ENCODE results near the gene ZNF718.
"Not testable (repeated sequence)": the region's sequence is repeated elsewhere in the genome, so short reads cannot be mapped to it uniquely, and the experiment has no call there.

ZNF718 gene

DNA sequence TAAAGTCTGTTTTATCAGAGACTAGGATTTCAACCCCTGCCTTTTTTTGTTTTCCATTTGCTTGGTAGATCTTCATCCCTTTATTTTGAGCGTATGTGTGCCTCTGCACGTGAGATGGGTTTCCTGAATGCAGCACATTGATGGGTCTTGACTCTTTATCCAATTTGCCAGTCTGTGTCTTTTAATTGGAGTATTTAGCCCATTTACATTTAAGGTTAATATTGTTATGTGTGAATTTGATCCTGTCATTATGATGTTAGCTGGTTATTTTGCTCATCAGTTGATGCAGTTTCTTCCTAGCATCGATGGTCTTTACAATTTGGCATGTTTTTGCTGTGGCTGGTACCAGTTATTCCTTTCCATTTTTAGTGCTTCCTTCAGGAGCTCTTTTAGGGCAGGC lies 45.3 kb downstream of the ZNF718 start:
- not testable (repeated sequence) for H3K4me1 ChIP-seq (ENCODE audit: control insufficient read depth, low read depth, low read length); H3K36me3 ChIP-seq (ENCODE audit: control insufficient read depth, low read depth, low read length); H3K9ac ChIP-seq (ENCODE audit: low read length); H3K4me3 ChIP-seq (ENCODE audit: low read length); H3K27ac ChIP-seq (ENCODE audit: low read length); H3K27me3 ChIP-seq (ENCODE audit: control insufficient read depth, insufficient read depth, low read length)
- peaks cover 27% of the 10 kb centered on the region for H3K9me3 ChIP-seq (ENCODE audit: control insufficient read depth, low read depth, low read length)

GRCh38 chr4:171318-171717 lies 47.0 kb downstream of the ZNF718 start:
- not testable (repeated sequence) for H3K36me3 ChIP-seq (ENCODE audit: control insufficient read depth, low read depth, low read length); H3K27ac ChIP-seq (ENCODE audit: low read length); H3K4me3 ChIP-seq (ENCODE audit: low read length); H3K27me3 ChIP-seq (ENCODE audit: control insufficient read depth, insufficient read depth, low read length); H3K4me1 ChIP-seq (ENCODE audit: control insufficient read depth, low read depth, low read length); H3K9ac ChIP-seq (ENCODE audit: low read length)
- H3K9me3 ChIP-seq (ENCODE audit: control insufficient read depth, low read depth, low read length), result peaks cover 28% of the 10 kb centered on the region

DNA sequence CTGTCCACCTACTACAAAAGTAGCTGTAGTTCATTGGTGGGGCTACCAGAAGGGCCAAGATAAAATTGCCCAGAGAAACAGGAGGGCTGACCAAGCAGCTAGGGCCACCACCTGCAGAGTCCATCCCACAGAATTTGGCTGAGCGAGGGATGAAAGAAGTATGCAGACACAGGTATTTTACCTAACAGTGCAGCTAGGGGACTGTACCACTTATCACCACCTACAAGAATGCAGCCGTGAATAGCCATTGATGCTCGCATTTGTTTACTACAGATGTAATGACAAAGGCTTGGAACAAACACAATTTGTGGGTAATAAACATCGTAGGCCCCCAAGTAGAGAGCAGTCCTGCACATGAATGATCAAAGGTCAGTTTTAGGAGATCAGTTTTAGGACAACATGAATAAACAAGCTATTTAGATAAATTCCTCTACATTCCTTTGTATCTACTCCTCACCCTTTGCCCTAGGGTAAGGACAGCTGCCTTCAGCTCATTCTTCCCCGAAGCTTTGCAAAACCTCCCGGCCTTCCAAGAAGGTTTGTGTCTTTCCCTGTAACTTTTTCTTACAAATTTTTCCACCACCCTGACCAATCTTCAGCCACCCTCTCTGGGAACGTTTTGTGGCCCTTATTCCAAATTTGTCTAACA lies 49.5 kb downstream of the ZNF718 start:
- peaks cover 48% of the 10 kb centered on the region for H3K9me3 ChIP-seq (ENCODE audit: control insufficient read depth, low read depth, low read length)
- H3K36me3 ChIP-seq (ENCODE audit: control insufficient read depth, low read depth, low read length), result no peaks in the 10 kb centered on the region
- no peaks in the 10 kb centered on the region for H3K27me3 ChIP-seq (ENCODE audit: control insufficient read depth, insufficient read depth, low read length)
- no peak overlapping the region for H3K9ac ChIP-seq (ENCODE audit: low read length)
- H3K4me1 ChIP-seq (ENCODE audit: control insufficient read depth, low read depth, low read length), result no peaks in the 10 kb centered on the region
- H3K4me3 ChIP-seq (ENCODE audit: low read length), result no peak overlapping the region
- H3K27ac ChIP-seq (ENCODE audit: low read length), result no peak overlapping the region

DNA sequence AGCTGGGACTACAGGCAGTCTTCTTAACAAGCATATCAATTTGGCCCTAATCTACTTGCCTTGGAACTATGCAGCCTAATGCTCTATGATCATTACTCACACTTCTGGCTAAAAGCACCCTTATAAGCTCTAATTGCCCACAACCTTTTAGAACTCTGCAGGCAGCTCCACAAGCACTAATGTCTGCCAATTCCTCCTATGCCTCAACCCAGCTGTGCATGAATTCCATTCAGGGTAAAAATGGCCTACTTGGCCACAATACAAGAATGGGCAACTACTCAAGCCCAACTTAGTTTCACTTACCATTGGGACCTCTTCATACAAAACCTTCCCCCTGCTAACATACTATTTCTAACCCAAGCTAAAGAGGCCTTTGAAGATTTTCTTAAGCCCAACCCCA lies 51.7 kb downstream of the ZNF718 start:
- Histone ChIP-seq H3K4me1 (ENCODE audit: control insufficient read depth, low read depth, low read length) (no peaks in the 10 kb centered on the region), H3K9ac (ENCODE audit: low read length) (no peak overlapping the region), H3K27me3 (ENCODE audit: control insufficient read depth, insufficient read depth, low read length) (no peaks in the 10 kb centered on the region), H3K27ac (ENCODE audit: low read length) (no peak overlapping the region), H3K4me3 (ENCODE audit: low read length) (no peak overlapping the region), H3K36me3 (ENCODE audit: control insufficient read depth, low read depth, low read length) (no peaks in the 10 kb centered on the region), H3K9me3 (ENCODE audit: control insufficient read depth, low read depth, low read length) (peaks cover 60% of the 10 kb centered on the region)

- Histone ChIP-seq H3K4me1 (ENCODE audit: control insufficient read depth, low read depth, low read length) (no peaks in the 10 kb centered on the region), H3K9ac (ENCODE audit: low read length) (no peak overlapping the region), H3K36me3 (ENCODE audit: control insufficient read depth, low read depth, low read length) (no peaks in the 10 kb centered on the region), H3K9me3 (ENCODE audit: control insufficient read depth, low read depth, low read length) (peaks cover 62% of the 10 kb centered on the region), H3K27ac (ENCODE audit: low read length) (no peak overlapping the region), H3K4me3 (ENCODE audit: low read length) (no peak overlapping the region), H3K27me3 (ENCODE audit: control insufficient read depth, insufficient read depth, low read length) (no peaks in the 10 kb centered on the region)
Observed at GRCh38 chr4:176995-177394, 52.7 kb downstream of the ZNF718 start.

DNA sequence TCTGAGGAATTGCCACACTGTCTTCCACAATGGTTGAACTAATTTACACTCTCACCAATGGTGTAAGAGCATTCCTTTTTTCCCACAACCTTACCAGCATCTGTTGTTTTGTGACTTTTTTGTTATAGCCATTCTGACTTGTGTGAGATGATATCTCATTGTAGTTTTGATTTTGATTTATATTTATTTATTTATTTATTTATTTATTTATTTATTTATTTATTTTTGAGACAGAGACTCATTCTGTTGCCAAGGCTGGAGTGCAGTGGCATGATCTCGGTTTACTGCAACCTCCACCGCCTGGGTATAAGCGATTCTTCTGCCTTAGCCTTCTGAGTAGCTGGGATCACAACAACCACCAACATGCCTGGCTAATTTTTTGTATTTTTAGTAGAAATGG lies 57.9 kb downstream of the ZNF718 start:
- not testable (repeated sequence) for H3K27ac ChIP-seq (ENCODE audit: low read length); H3K36me3 ChIP-seq (ENCODE audit: control insufficient read depth, low read depth, low read length); H3K4me3 ChIP-seq (ENCODE audit: low read length); H3K4me1 ChIP-seq (ENCODE audit: control insufficient read depth, low read depth, low read length); H3K9ac ChIP-seq (ENCODE audit: low read length); H3K27me3 ChIP-seq (ENCODE audit: control insufficient read depth, insufficient read depth, low read length)
- peaks cover 67% of the 10 kb centered on the region for H3K9me3 ChIP-seq (ENCODE audit: control insufficient read depth, low read depth, low read length)

DNA sequence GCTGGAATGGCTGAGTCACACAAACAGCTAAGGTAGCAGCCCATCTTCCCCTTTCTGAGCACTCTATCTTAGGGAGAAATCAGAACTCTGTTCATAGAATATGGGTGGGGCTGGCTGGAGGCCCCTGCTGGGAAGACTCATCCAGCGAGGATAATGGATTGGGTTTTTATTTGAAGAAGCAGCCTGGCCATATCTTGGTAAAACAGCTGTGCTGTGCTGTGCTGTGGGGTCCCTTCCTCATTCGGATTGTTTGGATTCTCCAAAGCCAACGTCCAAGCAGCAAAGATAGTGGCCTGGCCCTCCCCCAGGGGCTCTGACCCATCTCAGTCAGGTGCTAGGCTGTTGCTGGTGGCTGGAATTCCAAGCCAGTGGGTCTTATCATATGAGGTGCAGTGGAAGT lies 63.8 kb downstream of the ZNF718 start:
- no peaks in the 10 kb centered on the region for H3K4me1 ChIP-seq (ENCODE audit: control insufficient read depth, low read depth, low read length)
- H3K27ac ChIP-seq (ENCODE audit: low read length), result no peak overlapping the region
- no peaks in the 10 kb centered on the region for H3K27me3 ChIP-seq (ENCODE audit: control insufficient read depth, insufficient read depth, low read length)
- peaks cover 54% of the 10 kb centered on the region for H3K9me3 ChIP-seq (ENCODE audit: control insufficient read depth, low read depth, low read length)
- H3K4me3 ChIP-seq (ENCODE audit: low read length), result no peak overlapping the region
- H3K9ac ChIP-seq (ENCODE audit: low read length), result no peak overlapping the region
- H3K36me3 ChIP-seq (ENCODE audit: control insufficient read depth, low read depth, low read length), result no peaks in the 10 kb centered on the region

- H3K27me3 ChIP-seq (ENCODE audit: control insufficient read depth, insufficient read depth, low read length); H3K9ac ChIP-seq (ENCODE audit: low read length); H3K4me3 ChIP-seq (ENCODE audit: low read length); H3K4me1 ChIP-seq (ENCODE audit: control insufficient read depth, low read depth, low read length); H3K36me3 ChIP-seq (ENCODE audit: control insufficient read depth, low read depth, low read length); H3K27ac ChIP-seq (ENCODE audit: low read length): not testable (repeated sequence)
- peaks cover 25% of the 10 kb centered on the region for H3K9me3 ChIP-seq (ENCODE audit: control insufficient read depth, low read depth, low read length)
Observed at GRCh38 chr4:195159-195558, 70.9 kb downstream of the ZNF718 start.

GRCh38 chr4:200936-201335 lies 76.6 kb downstream of the ZNF718 start:
- no peak overlapping the region for H3K27ac ChIP-seq (ENCODE audit: low read length)
- H3K36me3 ChIP-seq (ENCODE audit: control insufficient read depth, low read depth, low read length), result no peaks in the 10 kb centered on the region
- H3K4me3 ChIP-seq (ENCODE audit: low read length), result no peak overlapping the region
- no peaks in the 10 kb centered on the region for H3K27me3 ChIP-seq (ENCODE audit: control insufficient read depth, insufficient read depth, low read length)
- peaks cover 46% of the 10 kb centered on the region for H3K9me3 ChIP-seq (ENCODE audit: control insufficient read depth, low read depth, low read length)
- H3K4me1 ChIP-seq (ENCODE audit: control insufficient read depth, low read depth, low read length), result no peaks in the 10 kb centered on the region
- no peak overlapping the region for H3K9ac ChIP-seq (ENCODE audit: low read length)

- H3K9me3 ChIP-seq (ENCODE audit: control insufficient read depth, low read depth, low read length), result peaks cover 55% of the 10 kb centered on the region
- not testable (repeated sequence) for H3K4me3 ChIP-seq (ENCODE audit: low read length); H3K4me1 ChIP-seq (ENCODE audit: control insufficient read depth, low read depth, low read length); H3K27ac ChIP-seq (ENCODE audit: low read length); H3K36me3 ChIP-seq (ENCODE audit: control insufficient read depth, low read depth, low read length); H3K27me3 ChIP-seq (ENCODE audit: control insufficient read depth, insufficient read depth, low read length); H3K9ac ChIP-seq (ENCODE audit: low read length)
Observed at GRCh38 chr4:202822-203221, 78.5 kb downstream of the ZNF718 start.

GRCh38 chr4:205097-205756 lies 80.9 kb downstream of the ZNF718 start:
- Histone ChIP-seq H3K4me3 (ENCODE audit: low read length) (no peak overlapping the region), H3K27me3 (ENCODE audit: control insufficient read depth, insufficient read depth, low read length) (no peaks in the 10 kb centered on the region), H3K27ac (ENCODE audit: low read length) (no peak overlapping the region), H3K9me3 (ENCODE audit: control insufficient read depth, low read depth, low read length) (peaks cover 50% of the 10 kb centered on the region), H3K4me1 (ENCODE audit: control insufficient read depth, low read depth, low read length) (no peaks in the 10 kb centered on the region), H3K9ac (ENCODE audit: low read length) (no peak overlapping the region), H3K36me3 (ENCODE audit: control insufficient read depth, low read depth, low read length) (no peaks in the 10 kb centered on the region)

GRCh38 chr4:206054-206453 lies 81.8 kb downstream of the ZNF718 start:
- H3K9me3 ChIP-seq (ENCODE audit: control insufficient read depth, low read depth, low read length), result peaks cover 50% of the 10 kb centered on the region
- H3K9ac ChIP-seq (ENCODE audit: low read length), result no peak overlapping the region
- no peak overlapping the region for H3K27ac ChIP-seq (ENCODE audit: low read length)
- H3K36me3 ChIP-seq (ENCODE audit: control insufficient read depth, low read depth, low read length), result no peaks in the 10 kb centered on the region
- no peak overlapping the region for H3K4me3 ChIP-seq (ENCODE audit: low read length)
- no peaks in the 10 kb centered on the region for H3K4me1 ChIP-seq (ENCODE audit: control insufficient read depth, low read depth, low read length)
- H3K27me3 ChIP-seq (ENCODE audit: control insufficient read depth, insufficient read depth, low read length), result no peaks in the 10 kb centered on the region

Data from iPS-18a (cell line).